Ammon's horn (tissue), 1 donor: ENCODE results near the gene PGBD5.

Source experiments
- DNase-seq: peaks from one replicate; pipeline ENCODE4 v3.0.0-alpha.2; 2016; ENCODE audit warnings: low spot score

PGBD5 gene

GRCh38 chr1:230347896-230348295, 78.2 kb downstream of the PGBD5 start:
- DNase-seq: no peak

- peak; percentile 89 for DNase-seq
Measured at GRCh38 chr1:230345139-230345885, 80.8 kb downstream of the PGBD5 start.

GRCh38 chr1:230342699-230343098, 83.4 kb downstream of the PGBD5 start:
- DNase-seq: no peak

- peak; percentile 52 for DNase-seq
Measured at GRCh38 chr1:230342019-230342418, 84.1 kb downstream of the PGBD5 start.

- DNase-seq: no peak
Measured at GRCh38 chr1:230341162-230341546, 85.0 kb downstream of the PGBD5 start.

GRCh38 chr1:230340526-230341161, 85.5 kb downstream of the PGBD5 start:
- DNase-seq: no peak

GRCh38 chr1:230339033-230339432, 87.1 kb downstream of the PGBD5 start:
- DNase-seq: no peak

GRCh38 chr1:230337266-230337665, 88.9 kb downstream of the PGBD5 start:
- no peak for DNase-seq

- no peak for DNase-seq
Measured at GRCh38 chr1:230335861-230336522, 90.1 kb downstream of the PGBD5 start.

GRCh38 chr1:230334447-230334837, 91.7 kb downstream of the PGBD5 start:
- DNase-seq: no peak

- no peak for DNase-seq
Measured at GRCh38 chr1:230333590-230334446, 92.3 kb downstream of the PGBD5 start.

- DNase-seq: no peak
Measured at GRCh38 chr1:230332575-230333066, 93.5 kb downstream of the PGBD5 start.

- no peak for DNase-seq
Measured at GRCh38 chr1:230332061-230332460, 94.1 kb downstream of the PGBD5 start.

GRCh38 chr1:230330157-230330556, 96.0 kb downstream of the PGBD5 start:
- DNase-seq: no peak

GRCh38 chr1:230328342-230329015, 97.7 kb downstream of the PGBD5 start:
- DNase-seq: no peak

- no peak for DNase-seq
Measured at GRCh38 chr1:230327892-230328284, 98.2 kb downstream of the PGBD5 start.

- DNase-seq: no peak
Measured at GRCh38 chr1:230326971-230327891, 98.9 kb downstream of the PGBD5 start.

- no peak for DNase-seq
Measured at GRCh38 chr1:230323686-230324085, 102.4 kb downstream of the PGBD5 start.

- no peak for DNase-seq
Measured at GRCh38 chr1:230322967-230323547, 103.1 kb downstream of the PGBD5 start.

- DNase-seq: no peak
Measured at GRCh38 chr1:230322421-230322756, 103.7 kb downstream of the PGBD5 start.
